Neural progenitor cell (in vitro differentiated cells): Measurements from ENCODE around the gene KRT72. TPM values are rescaled to one million over a fixed set of nuclear protein-coding genes. Genes with fewer than 3 reads are reported as not detected.

Source experiments
- DNase-seq: peaks from one replicate; pipeline ENCODE4 v3.0.0-alpha.2; 2016; ENCODE audit warnings: low spot score
- H2AFZ ChIP-seq: fragments of 200-600 bp; sonication (generic); replicated peaks from 2 replicates; pipeline ENCODE4 v1.6.1; 2016; ENCODE audit warnings: antibody characterized with exemption
- H3F3A ChIP-seq: fragments of 200-600 bp; sonication (generic); 2 replicates; pipeline ENCODE4 v1.6.1; 2016; ENCODE audit warnings: antibody characterized with exemption, low read depth
- H3K27ac ChIP-seq: fragments of 200-600 bp; sonication (generic); 2 replicates; pipeline ENCODE4 v1.5.1; 2016; ENCODE audit warnings: mild to moderate bottlenecking
- H3K27me3 ChIP-seq: fragments of 200-600 bp; sonication (generic); 2 replicates; pipeline ENCODE4 v1.6.1; 2016; ENCODE audit warnings: mild to moderate bottlenecking, moderate library complexity
- H3K36me3 ChIP-seq: fragments of 200-600 bp; sonication (generic); 2 replicates; pipeline ENCODE4 v1.5.1; 2016
- H3K4me1 ChIP-seq: fragments of 200-600 bp; sonication (generic); 2 replicates; pipeline ENCODE4 v1.6.1; 2016; ENCODE audit warnings: mixed run types
- H3K4me2 ChIP-seq: fragments of 200-600 bp; sonication (generic); 2 replicates; pipeline ENCODE4 v1.6.1; 2016
- H3K4me3 ChIP-seq: fragments of 200-600 bp; sonication (generic); 2 replicates; pipeline ENCODE4 v1.5.1; 2016
- H3K79me2 ChIP-seq: fragments of 200-600 bp; sonication (generic); 2 replicates; pipeline ENCODE4 v1.6.1; 2016; ENCODE audit warnings: low read depth
- H3K9ac ChIP-seq: fragments of 200-600 bp; sonication (generic); 2 replicates; pipeline ENCODE4 v1.6.1; 2016
- H3K9me3 ChIP-seq: fragments of 200-600 bp; sonication (generic); 2 replicates; pipeline ENCODE4 v1.5.1; 2016; ENCODE audit warnings: low read depth
- H4K20me1 ChIP-seq: fragments of 200-600 bp; sonication (generic); 2 replicates; pipeline ENCODE4 v1.6.1; 2016; ENCODE audit warnings: low read depth
- H3K27ac Mint-ChIP-seq: 3 replicates; pipeline ENCODE4 v1.8.0; 2021; ENCODE audit warnings: mixed read lengths
- H3K27me3 Mint-ChIP-seq: 2 replicates; pipeline ENCODE4 v1.8.0; 2022; ENCODE audit warnings: low read depth, mild to moderate bottlenecking, inconsistent platforms, moderate library complexity, mixed read lengths; ENCODE audit not compliant: insufficient read depth
- H3K36me3 Mint-ChIP-seq: 3 replicates; pipeline ENCODE4 v1.8.0; 2021; ENCODE audit warnings: mixed read lengths
- H3K4me1 Mint-ChIP-seq: 3 replicates; pipeline ENCODE4 v1.8.0; 2021; ENCODE audit warnings: mixed read lengths
- H3K4me3 Mint-ChIP-seq: 3 replicates; pipeline ENCODE4 v1.8.0; 2021; ENCODE audit warnings: mild to moderate bottlenecking, moderate library complexity, mixed read lengths
- H3K9me3 Mint-ChIP-seq: 3 replicates; pipeline ENCODE4 v1.8.0; 2020; ENCODE audit warnings: mixed read lengths
- CTCF ChIP-seq: fragments of 200-600 bp; sonication (generic); IDR thresholded peaks from 2 replicates; pipeline ENCODE4 v1.5.1; 2017; ENCODE audit warnings: antibody characterized with exemption, mild to moderate bottlenecking
- EZH2 ChIP-seq: fragments of 200-600 bp; sonication (generic); IDR thresholded peaks from 2 replicates; pipeline ENCODE4 v1.6.1; 2017; ENCODE audit warnings: antibody characterized with exemption, mild to moderate bottlenecking, moderate library complexity
- EZH2phosphoT487 ChIP-seq: fragments of 200-600 bp; sonication (generic); IDR thresholded peaks from 2 replicates; pipeline ENCODE4 v1.6.1; 2017; ENCODE audit warnings: antibody characterized with exemption
- total RNA-seq: library from RNA; depleted of rRNA; stranded (reverse); fragments of >200 nt; gene quantifications from 2 replicates; pipeline ENCODE4 v1.2.3, GENCODE V29; 2015; ENCODE audit warnings: low replicate concordance

Gene KRT72
- total RNA-seq, 1 donor from 2014 or later = not detected

- Histone ChIP-seq H3K4me2 (no peak overlapping the region), H3K4me1 (no peaks in the 10 kb centered on the region), H3K27me3 (no peaks in the 10 kb centered on the region), H3K4me3 (no peak overlapping the region), H3K36me3 (no peaks in the 10 kb centered on the region), H2AFZ (no peak overlapping the region), H3K27ac (no peak overlapping the region), H3K79me2 (no peaks in the 10 kb centered on the region), H4K20me1 (no peaks in the 10 kb centered on the region), H3F3A (no peaks in the 10 kb centered on the region), H3K9me3 (no peaks in the 10 kb centered on the region), H3K9ac (no peak overlapping the region)
- peaks cover 10% of the 10 kb centered on the region for H3K27me3 Mint-ChIP-seq
- no peaks in the 10 kb centered on the region for H3K9me3 Mint-ChIP-seq
- no peak overlapping the region for H3K4me3 Mint-ChIP-seq
- no peak for DNase-seq
- no peaks in the 10 kb centered on the region for H3K36me3 Mint-ChIP-seq
- H3K4me1 Mint-ChIP-seq = no peaks in the 10 kb centered on the region
- H3K27ac Mint-ChIP-seq = no peak overlapping the region
- TF ChIP-seq EZH2phosphoT487 (no peak), EZH2 (no peak), CTCF (no peak)
Observed at GRCh38 chr12:52555577-52555976, 45.7 kb downstream of the KRT72 start.

GRCh38 chr12:52552681-52553195, 48.5 kb downstream of the KRT72 start, which contains the start of gene KRT71:
TSS of gene KRT71 (minus strand) at chr12:52553145. CDS start at chr12:52553077, 68 bp downstream.
- Histone ChIP-seq H3F3A (no peaks in the 10 kb centered on the region), H3K9me3 (no peaks in the 10 kb centered on the region), H2AFZ (no peak within 1 kb of the TSS), H3K27me3 (no peaks in the 10 kb centered on the region), H3K36me3 (no peaks in the 10 kb centered on the region), H4K20me1 (no peaks in the 10 kb centered on the region), H3K4me3 (no peak within 1 kb of the TSS), H3K9ac (no peak within 1 kb of the TSS), H3K27ac (no peak within 1 kb of the TSS), H3K79me2 (no peaks in the 10 kb centered on the region), H3K4me1 (no peaks in the 10 kb centered on the region), H3K4me2 (no peak within 1 kb of the TSS)
- Mint-ChIP-seq H3K36me3 (no peaks in the 10 kb centered on the region), H3K9me3 (no peaks in the 10 kb centered on the region), H3K27ac (peak within 1 kb of the TSS; percentile 86), H3K4me3 (no peak within 1 kb of the TSS), H3K27me3 (peaks cover 12% of the 10 kb centered on the region), H3K4me1 (no peaks in the 10 kb centered on the region)
- no peak for DNase-seq
- TF ChIP-seq EZH2phosphoT487 = no peak
- TF ChIP-seq CTCF = no peak
- no peak for TF ChIP-seq EZH2

- no peak overlapping the region for H3K9ac ChIP-seq
Observed at GRCh38 chr12:52552055-52552454, 49.2 kb downstream of the KRT72 start.

More at GRCh38 chr12:52552055-52552454, 49.2 kb downstream of the KRT72 start:
- H2AFZ ChIP-seq = no peak overlapping the region
- Mint-ChIP-seq H3K36me3 (no peaks in the 10 kb centered on the region), H3K4me3 (no peak overlapping the region), H3K4me1 (no peaks in the 10 kb centered on the region), H3K9me3 (no peaks in the 10 kb centered on the region), H3K27me3 (peaks cover 12% of the 10 kb centered on the region), H3K27ac (no peak overlapping the region)
- no peak overlapping the region for H3K4me3 ChIP-seq
- no peak for DNase-seq
- H3K27me3 ChIP-seq = no peaks in the 10 kb centered on the region
- no peaks in the 10 kb centered on the region for H3K4me1 ChIP-seq
- no peaks in the 10 kb centered on the region for H3K36me3 ChIP-seq
- no peak for TF ChIP-seq CTCF
- no peak for TF ChIP-seq EZH2phosphoT487
- no peak for TF ChIP-seq EZH2
- no peak overlapping the region for H3K4me2 ChIP-seq
- no peaks in the 10 kb centered on the region for H4K20me1 ChIP-seq
- H3K79me2 ChIP-seq = no peaks in the 10 kb centered on the region
- H3F3A ChIP-seq = no peaks in the 10 kb centered on the region
- no peaks in the 10 kb centered on the region for H3K9me3 ChIP-seq
- no peak overlapping the region for H3K27ac ChIP-seq
